Central memory CD8-positive, alpha-beta T cell (primary cell): ENCODE measurements around the gene IRF1.
A peak's percentile ranks its signal among the peaks of the same experiment; 100 is the strongest.

ENCODE experiments used
- ATAC-seq: fragments of 150-1000 bp; cut with Tn5 transposase; replicated peaks from 2 replicates; pipeline ENCODE4 v1.10.0; 2022; ENCODE audit warnings: mild to moderate bottlenecking, moderate FRiP score, moderate number of reproducible peaks; ENCODE audit not compliant: poor library complexity, severe bottlenecking; ENCODE audit errors: extremely low read depth
- DNase-seq, 2 donors: peaks; one replicate each; pipeline ENCODE4 v3.0.0; 2021; ENCODE audit warnings: low spot score in 2 of 2
- H3K27ac Mint-ChIP-seq: one replicate; pipeline ENCODE4 v1.8.0; 2022; ENCODE audit warnings: low read depth, mild to moderate bottlenecking, moderate library complexity, mixed read lengths
- H3K27me3 Mint-ChIP-seq: one replicate; pipeline ENCODE4 v1.8.0; 2022; ENCODE audit warnings: mixed read lengths
- H3K36me3 Mint-ChIP-seq: one replicate; pipeline ENCODE4 v1.8.0; 2022; ENCODE audit warnings: mild to moderate bottlenecking, moderate library complexity, mixed read lengths; ENCODE audit not compliant: insufficient read depth
- H3K4me1 Mint-ChIP-seq: one replicate; pipeline ENCODE4 v1.8.0; 2022; ENCODE audit warnings: mixed read lengths
- H3K4me3 Mint-ChIP-seq: one replicate; pipeline ENCODE4 v1.8.0; 2022; ENCODE audit warnings: mild to moderate bottlenecking, moderate library complexity, mixed read lengths
- H3K9me3 Mint-ChIP-seq: one replicate; pipeline ENCODE4 v1.8.0; 2022; ENCODE audit warnings: mixed read lengths

IRF1 gene

DNA sequence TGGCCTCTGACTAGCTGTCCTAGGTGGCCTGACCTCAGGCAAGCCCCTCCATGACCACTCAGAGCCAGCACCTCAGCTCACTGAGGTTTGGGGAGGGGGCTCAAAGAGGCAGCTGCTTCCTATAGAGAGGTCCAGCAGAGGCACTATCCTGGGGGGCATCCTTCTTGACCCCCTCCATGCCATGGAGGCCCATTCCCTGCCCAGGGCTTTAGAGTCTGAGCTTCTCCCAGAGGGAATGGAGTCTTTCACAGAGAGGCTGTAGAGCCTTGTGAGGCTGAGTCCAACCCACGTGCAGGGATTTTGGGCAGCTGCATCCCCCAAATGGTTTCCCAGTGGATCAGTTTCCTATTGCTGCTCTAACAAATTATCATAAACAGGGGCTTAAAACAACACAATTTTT, 16.9 kb downstream of the IRF1 start:
- peak overlapping the region; percentile 70 for H3K4me3 Mint-ChIP-seq
- no peak for ATAC-seq
- H3K4me1 Mint-ChIP-seq: peaks cover 93% of the 10 kb centered on the region
- H3K27ac Mint-ChIP-seq: peak overlapping the region; percentile 100
- peaks cover 78% of the 10 kb centered on the region for H3K36me3 Mint-ChIP-seq
- DNase-seq: no peak
- H3K9me3 Mint-ChIP-seq: no peaks in the 10 kb centered on the region
- no peaks in the 10 kb centered on the region for H3K27me3 Mint-ChIP-seq

DNA sequence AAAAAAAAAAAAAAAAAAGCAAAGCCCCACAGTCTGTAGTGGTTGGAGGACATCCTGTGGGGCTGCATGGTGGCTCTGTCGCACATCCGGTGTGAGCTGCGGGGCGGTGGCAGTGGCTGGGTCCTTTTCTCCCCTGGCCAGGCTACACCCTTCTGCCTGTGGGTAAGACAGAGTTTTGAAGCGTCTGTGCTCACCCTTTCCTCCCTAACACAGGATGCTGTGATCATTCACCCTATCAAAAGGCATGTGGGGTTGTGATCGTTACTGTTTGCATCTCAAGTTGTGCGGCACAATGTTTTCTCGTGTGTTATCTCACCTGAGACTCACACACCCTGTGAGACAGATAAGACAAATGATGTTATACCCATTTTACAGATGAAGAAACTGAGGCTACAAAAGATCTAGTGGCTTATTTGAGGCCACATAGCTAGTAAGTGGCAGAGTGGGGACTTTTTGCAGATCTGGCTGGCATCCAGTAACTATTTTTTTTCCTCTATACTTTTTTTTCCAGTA, 17.5 kb downstream of the IRF1 start:
- ATAC-seq (peak; percentile 93), DNase-seq (peak; percentile 75 to 94)
- H3K4me3 Mint-ChIP-seq: peak overlapping the region; percentile 70
- H3K27ac Mint-ChIP-seq: peak overlapping the region; percentile 100
- H3K9me3 Mint-ChIP-seq: no peaks in the 10 kb centered on the region
- H3K27me3 Mint-ChIP-seq: no peaks in the 10 kb centered on the region
- H3K4me1 Mint-ChIP-seq: peaks cover 93% of the 10 kb centered on the region
- H3K36me3 Mint-ChIP-seq: peaks cover 73% of the 10 kb centered on the region

DNA sequence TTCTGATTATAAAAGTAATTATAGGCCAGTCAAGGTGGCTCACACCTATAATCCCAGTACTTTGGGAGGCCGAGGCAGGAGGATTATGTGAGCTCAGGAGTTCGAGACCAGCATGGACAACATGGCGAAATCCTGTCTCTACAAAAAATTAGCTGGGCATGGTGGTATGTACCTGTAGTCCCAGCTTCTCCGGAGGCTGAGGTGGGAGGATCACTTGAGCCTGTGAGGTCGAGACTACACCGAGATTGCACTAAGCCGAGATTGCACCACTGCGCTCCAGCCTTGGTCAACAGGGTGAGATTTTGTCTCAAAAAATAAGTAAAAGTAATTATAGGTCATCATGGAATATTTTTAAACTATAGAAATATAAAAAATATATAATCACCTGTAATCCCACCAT, 18.1 kb downstream of the IRF1 start:
- peak overlapping the region; percentile 100 for H3K27ac Mint-ChIP-seq
- H3K9me3 Mint-ChIP-seq: no peaks in the 10 kb centered on the region
- peaks cover 93% of the 10 kb centered on the region for H3K4me1 Mint-ChIP-seq
- no peak overlapping the region for H3K4me3 Mint-ChIP-seq
- H3K27me3 Mint-ChIP-seq: no peaks in the 10 kb centered on the region
- ATAC-seq (no peak), DNase-seq (no peak)
- H3K36me3 Mint-ChIP-seq: peaks cover 72% of the 10 kb centered on the region

DNA sequence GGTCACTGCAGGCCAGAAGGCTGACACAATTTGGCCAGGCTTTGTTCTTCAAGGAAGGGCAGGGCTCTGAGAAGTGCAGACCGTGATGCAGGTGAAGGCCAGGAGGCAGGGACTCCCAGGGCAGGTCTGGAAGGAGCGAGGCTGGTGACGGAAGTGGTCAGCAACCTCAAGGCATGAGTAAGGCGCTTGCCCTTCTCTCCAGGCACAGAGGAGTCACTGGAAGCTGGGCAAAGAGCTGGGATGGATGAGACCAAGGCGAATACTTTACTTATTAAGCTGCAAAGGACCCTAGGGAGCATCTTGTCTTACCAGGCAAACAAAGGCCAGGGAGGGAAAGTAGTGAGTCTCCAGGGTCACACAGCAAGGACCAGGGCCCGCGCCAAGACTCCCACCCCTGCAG, 18.6 kb downstream of the IRF1 start:
- Mint-ChIP-seq H3K27me3 (no peaks in the 10 kb centered on the region), H3K27ac (peak overlapping the region; percentile 100), H3K36me3 (peaks cover 72% of the 10 kb centered on the region), H3K4me1 (peaks cover 93% of the 10 kb centered on the region), H3K9me3 (no peaks in the 10 kb centered on the region), H3K4me3 (peak overlapping the region; percentile 66)
- no peak for DNase-seq
- ATAC-seq: no peak

DNA sequence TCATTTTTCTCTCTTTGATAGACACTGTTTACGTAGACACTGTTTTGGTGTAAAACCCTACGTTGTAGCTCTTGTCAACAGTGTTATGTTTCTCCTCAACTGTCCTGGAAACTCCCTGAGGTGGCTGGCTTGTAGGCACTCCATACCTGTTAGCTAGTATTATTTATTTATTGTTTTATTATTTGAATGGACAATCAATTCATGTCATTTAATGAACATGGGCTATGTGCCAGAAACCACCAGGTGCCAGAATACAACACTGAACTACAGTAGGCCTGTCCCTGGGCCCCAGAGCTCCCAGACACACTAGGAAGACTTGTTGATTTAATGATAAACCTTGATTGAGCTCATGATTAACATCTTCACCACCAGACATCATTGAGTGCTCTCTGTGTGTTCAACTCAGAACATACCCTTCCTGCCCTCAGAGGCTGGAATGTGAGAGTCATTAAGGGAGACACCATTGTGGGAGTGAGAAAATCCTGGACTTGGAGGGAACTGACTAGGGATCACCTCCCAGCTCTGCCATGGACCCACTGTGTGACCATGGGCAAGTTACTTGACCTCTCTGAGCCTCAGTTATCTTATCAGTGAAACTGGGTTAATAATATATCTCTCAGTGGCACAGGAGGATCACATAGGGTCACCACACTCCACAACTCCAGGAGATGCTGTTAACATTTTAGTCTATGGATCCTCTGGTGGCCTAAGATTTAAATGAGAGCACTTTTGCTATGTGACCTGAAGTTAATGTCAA, 19.2 kb downstream of the IRF1 start:
- DNase-seq (no peak), ATAC-seq (no peak)
- Mint-ChIP-seq H3K4me3 (peak overlapping the region; percentile 66), H3K36me3 (peaks cover 72% of the 10 kb centered on the region), H3K9me3 (no peaks in the 10 kb centered on the region), H3K4me1 (peaks cover 93% of the 10 kb centered on the region), H3K27ac (peak overlapping the region; percentile 100), H3K27me3 (no peaks in the 10 kb centered on the region)

DNA sequence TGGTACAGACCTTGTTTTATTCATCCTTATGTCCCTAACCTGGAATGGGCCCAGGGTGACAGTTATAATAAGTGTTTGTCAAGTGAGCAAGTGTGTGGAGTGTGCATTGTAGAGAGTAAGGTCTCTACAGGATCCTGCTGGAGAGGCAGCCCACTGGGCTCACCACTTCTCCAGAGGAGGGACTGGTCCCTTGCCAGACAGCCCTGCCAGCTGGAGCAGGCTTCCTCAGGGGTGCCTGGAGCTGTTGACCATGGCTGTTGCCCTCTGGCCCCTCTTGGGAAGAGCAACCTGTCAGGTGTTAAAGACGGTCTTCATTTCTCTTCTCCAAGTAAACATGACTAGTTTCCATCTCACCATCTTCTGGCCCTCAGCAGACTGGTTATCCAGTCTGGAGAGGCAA, 20.0 kb downstream of the IRF1 start:
- no peak for DNase-seq
- peaks cover 72% of the 10 kb centered on the region for H3K36me3 Mint-ChIP-seq
- peak overlapping the region; percentile 66 for H3K4me3 Mint-ChIP-seq
- ATAC-seq: no peak
- peaks cover 93% of the 10 kb centered on the region for H3K4me1 Mint-ChIP-seq
- no peaks in the 10 kb centered on the region for H3K9me3 Mint-ChIP-seq
- H3K27ac Mint-ChIP-seq: peak overlapping the region; percentile 100
- H3K27me3 Mint-ChIP-seq: no peaks in the 10 kb centered on the region

DNA sequence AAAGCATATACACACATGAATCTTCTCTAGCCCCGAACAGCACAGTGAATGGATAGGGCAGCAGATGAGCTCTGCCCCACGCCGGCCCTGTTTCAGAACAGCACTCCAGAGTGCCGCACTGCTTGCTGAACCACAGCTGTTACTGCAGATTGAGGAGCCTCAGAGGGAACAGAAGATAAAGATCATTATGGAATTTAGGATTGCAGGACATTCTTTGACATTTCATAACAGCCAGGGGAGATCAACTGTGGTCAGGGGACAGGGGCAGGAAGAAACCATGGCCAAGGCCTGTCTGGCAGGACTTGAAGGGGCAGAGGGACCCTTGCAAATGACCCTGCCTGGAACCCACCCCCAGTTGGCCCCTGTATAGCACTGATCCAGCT, 20.6 kb downstream of the IRF1 start:
- no peaks in the 10 kb centered on the region for H3K9me3 Mint-ChIP-seq
- H3K27me3 Mint-ChIP-seq: no peaks in the 10 kb centered on the region
- peak overlapping the region; percentile 66 for H3K4me3 Mint-ChIP-seq
- H3K27ac Mint-ChIP-seq: peak overlapping the region; percentile 100
- peaks cover 72% of the 10 kb centered on the region for H3K36me3 Mint-ChIP-seq
- ATAC-seq: no peak
- no peak for DNase-seq
- H3K4me1 Mint-ChIP-seq: peaks cover 93% of the 10 kb centered on the region

DNA sequence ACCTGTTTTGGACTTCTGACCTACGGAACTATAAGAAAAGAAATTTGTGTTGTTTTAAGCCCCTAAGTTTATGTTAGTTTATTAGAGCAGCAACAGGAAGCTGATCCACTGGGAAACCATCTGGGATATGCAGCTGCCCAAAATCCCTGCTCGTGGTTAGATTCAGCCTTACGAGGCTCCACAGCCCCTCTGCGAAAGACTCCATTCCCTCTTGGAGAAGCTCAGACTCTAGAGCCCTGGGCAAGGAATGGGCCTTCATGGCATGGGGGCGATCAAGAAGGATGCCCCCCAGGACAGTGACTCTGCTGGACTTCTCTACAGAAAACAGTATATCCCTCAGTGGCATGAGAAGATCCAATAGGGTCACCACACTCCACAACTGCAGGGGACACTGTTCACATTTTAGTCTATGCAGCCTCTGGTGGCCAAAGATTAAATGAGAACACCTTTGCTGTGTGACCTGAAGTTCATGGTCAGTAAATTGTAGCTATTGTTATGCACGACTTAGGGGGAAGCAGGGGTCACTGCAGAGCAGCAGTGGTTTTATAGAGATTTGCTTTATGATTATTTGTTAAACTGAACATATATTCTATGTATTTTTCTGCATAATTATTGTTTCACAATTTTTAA, 21.1 kb downstream of the IRF1 start:
- Mint-ChIP-seq H3K9me3 (no peaks in the 10 kb centered on the region), H3K27ac (peak overlapping the region; percentile 100), H3K27me3 (no peaks in the 10 kb centered on the region), H3K36me3 (peaks cover 72% of the 10 kb centered on the region), H3K4me3 (peak overlapping the region; percentile 77), H3K4me1 (peaks cover 93% of the 10 kb centered on the region)
- ATAC-seq (no peak), DNase-seq (no peak)

DNA sequence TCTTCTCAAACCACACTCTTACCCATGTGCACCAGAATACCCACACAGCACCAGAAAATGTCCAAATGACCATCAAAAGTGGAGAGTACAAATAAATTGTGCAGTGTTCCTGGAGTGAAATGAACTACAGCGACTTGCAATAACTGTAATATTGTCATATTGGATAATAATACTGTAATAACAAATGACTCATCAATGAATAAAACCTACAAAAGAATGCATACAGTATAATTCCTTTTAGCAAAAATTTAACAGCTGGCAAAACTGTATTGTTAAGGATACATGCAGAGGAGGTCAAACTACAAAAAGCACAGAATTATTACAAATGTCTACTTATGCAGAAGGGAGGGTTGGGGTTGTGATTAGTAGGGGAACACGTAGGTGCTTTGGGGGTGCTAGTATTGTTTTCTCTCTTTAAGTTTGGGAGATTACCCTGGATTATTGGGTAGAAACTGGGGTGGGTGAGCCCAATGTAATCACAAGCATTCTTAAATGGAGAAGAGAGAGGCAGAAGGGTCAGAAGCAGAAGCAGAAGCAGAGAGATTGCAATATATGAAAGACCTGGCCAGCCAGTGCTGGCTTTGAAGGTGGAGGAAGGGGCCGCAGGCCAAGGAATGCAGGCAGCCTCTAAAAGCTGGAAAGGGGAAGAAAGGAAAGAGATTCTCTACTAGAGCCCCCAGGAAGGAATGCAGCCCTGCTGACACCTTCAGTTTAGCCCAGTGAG, 21.8 kb downstream of the IRF1 start:
- Mint-ChIP-seq H3K4me1 (peaks cover 93% of the 10 kb centered on the region), H3K27ac (peak overlapping the region; percentile 100), H3K4me3 (peak overlapping the region; percentile 77), H3K9me3 (no peaks in the 10 kb centered on the region), H3K27me3 (no peaks in the 10 kb centered on the region), H3K36me3 (peaks cover 74% of the 10 kb centered on the region)
- ATAC-seq (no peak), DNase-seq (no peak)

DNA sequence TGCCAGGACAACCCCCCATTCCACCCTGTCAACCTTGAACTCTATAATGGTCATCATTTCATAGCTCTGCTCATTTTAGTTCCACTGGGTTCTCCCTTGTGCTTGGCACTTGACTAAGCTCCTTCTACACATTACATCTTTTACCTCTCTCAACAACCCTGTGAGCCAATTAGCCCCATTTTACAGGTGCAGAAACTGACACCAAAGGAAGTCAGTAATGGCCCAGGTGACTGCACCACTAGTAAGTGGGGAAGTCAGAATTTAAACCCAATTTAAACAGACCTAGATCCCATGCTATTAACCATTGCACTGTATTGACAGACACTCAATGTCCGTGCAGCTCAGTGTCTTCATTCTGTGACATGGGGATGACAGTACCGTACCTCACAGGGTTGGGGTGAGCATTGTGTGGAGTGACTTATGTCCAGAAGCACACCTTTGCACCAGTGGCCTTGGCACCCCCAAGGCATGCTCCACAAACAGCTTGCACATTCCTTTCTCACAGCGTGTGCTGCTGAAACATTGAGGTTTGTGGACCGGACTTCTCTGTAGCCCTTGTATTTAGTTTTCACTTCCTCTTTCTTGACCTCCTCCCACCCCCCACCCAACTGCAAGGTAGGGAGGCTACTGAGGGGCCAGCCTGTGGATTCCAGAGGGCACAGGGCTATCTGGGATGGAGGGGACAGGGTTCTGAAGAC, 23.1 kb downstream of the IRF1 start:
- Mint-ChIP-seq H3K27ac (peak overlapping the region; percentile 100), H3K36me3 (peaks cover 72% of the 10 kb centered on the region), H3K27me3 (no peaks in the 10 kb centered on the region), H3K4me1 (peaks cover 97% of the 10 kb centered on the region), H3K4me3 (peak overlapping the region; percentile 77), H3K9me3 (no peaks in the 10 kb centered on the region)
- DNase-seq (no peak), ATAC-seq (no peak)

DNA sequence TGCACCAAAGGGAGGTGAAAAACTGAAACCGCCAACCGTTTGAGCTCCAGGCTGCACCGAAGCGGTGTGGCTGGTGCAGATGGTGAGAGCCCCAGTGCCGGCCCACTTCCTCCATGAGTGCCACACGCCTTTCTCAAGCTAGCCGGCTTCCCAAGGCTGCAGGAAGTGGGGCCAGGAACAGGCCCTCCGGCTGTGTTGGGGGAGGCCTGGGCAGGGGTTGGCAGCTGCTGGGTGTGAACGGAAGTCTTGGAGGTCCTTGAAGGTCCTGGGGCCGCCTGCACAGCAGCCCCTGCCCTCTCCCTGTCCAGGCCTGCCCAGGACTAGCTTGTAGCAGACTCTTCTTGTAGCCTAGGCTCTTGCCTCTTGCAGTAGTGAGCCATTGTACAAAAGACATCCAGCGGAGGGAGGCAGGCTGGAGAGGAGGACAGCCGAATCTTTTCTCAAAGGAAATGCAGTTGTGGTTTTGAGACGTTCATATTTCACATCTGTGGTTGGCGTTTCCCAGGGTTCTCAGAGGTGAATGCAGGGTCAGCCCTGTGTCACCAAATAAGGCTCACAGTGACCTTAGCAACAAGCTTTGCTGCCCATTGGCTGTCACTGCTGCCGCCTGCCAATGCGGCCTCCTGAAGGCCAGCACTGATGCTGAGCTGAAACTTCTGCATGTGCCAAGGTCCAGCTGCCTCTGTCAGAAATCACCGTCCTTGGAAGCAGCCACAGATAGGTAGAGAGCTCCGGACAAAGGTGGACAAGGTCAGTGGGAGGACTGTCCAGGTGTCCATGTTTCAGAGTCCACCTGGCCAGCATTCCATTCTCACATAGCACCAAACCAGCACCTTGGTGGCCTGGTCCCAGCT, 23.9 kb downstream of the IRF1 start:
- Mint-ChIP-seq H3K27ac (peak overlapping the region; percentile 100), H3K9me3 (no peaks in the 10 kb centered on the region), H3K4me3 (peak overlapping the region; percentile 77), H3K27me3 (no peaks in the 10 kb centered on the region), H3K36me3 (peaks cover 70% of the 10 kb centered on the region), H3K4me1 (peaks cover 98% of the 10 kb centered on the region)
- ATAC-seq (peak; percentile 77), DNase-seq (peak in 1 of 2 donors; percentile 85)
